NCI-H1436 treated with DMSO at 0.1 percent for 48 hours (cell line): Measurements from ENCODE around the gene DAPK3.
"Not testable (repeated sequence)": the region's sequence is repeated elsewhere in the genome, so short reads cannot be mapped to it uniquely, and the experiment has no call there.

Source experiments
- DNase-seq: peaks from one replicate; lab custom pipeline; 2025; lab: John Stamatoyannopoulos, UW

Gene DAPK3

GRCh38 chr19:3970808-3971598, at the start of gene DAPK3:
Gene DAPK3 (minus strand): TSS chr19:3971099. CDS start chr19:3969735, 1,364 bp downstream.
- peak; percentile 83 for DNase-seq

GRCh38 chr19:4019578-4019977, 48.7 kb upstream of the DAPK3 start:
- DNase-seq, result no peak

GRCh38 chr19:4018775-4019504, 48.0 kb upstream of the DAPK3 start:
- DNase-seq, result no peak

- DNase-seq, result no peak
These were observed 47.3 kb upstream of the DAPK3 start for GRCh38 chr19:4018140-4018613.

- no peak for DNase-seq
These were observed 46.2 kb upstream of the DAPK3 start for GRCh38 chr19:4016903-4017638.

- no peak for DNase-seq
These were observed 45.6 kb upstream of the DAPK3 start for GRCh38 chr19:4016486-4016885.

GRCh38 chr19:4015705-4016402, 45.0 kb upstream of the DAPK3 start:
- no peak for DNase-seq

GRCh38 chr19:4014541-4015491, 43.9 kb upstream of the DAPK3 start:
- DNase-seq, result no peak

GRCh38 chr19:4013886-4014540, 43.1 kb upstream of the DAPK3 start:
- DNase-seq, result no peak

- no peak for DNase-seq
These were observed 42.2 kb upstream of the DAPK3 start for GRCh38 chr19:4012975-4013634.

GRCh38 chr19:4012092-4012974, 41.4 kb upstream of the DAPK3 start:
- no peak for DNase-seq

GRCh38 chr19:4011430-4011829, 40.5 kb upstream of the DAPK3 start:
- not testable (repeated sequence) for DNase-seq

- DNase-seq, result no peak
These were observed 39.9 kb upstream of the DAPK3 start for GRCh38 chr19:4010808-4011110.

- DNase-seq, result no peak
These were observed 39.3 kb upstream of the DAPK3 start for GRCh38 chr19:4009990-4010807.

GRCh38 chr19:4007836-4008539, 37.1 kb upstream of the DAPK3 start:
- no peak for DNase-seq

- peak; percentile 66 for DNase-seq
These were observed 36.3 kb upstream of the DAPK3 start, which contains the start of gene PIAS4 for GRCh38 chr19:4007021-4007835. Gene PIAS4 (plus strand): TSS chr19:4007736. CDS start chr19:4007761, 25 bp downstream.
